ENCODE results near the gene SLC22A4.

DNA sequence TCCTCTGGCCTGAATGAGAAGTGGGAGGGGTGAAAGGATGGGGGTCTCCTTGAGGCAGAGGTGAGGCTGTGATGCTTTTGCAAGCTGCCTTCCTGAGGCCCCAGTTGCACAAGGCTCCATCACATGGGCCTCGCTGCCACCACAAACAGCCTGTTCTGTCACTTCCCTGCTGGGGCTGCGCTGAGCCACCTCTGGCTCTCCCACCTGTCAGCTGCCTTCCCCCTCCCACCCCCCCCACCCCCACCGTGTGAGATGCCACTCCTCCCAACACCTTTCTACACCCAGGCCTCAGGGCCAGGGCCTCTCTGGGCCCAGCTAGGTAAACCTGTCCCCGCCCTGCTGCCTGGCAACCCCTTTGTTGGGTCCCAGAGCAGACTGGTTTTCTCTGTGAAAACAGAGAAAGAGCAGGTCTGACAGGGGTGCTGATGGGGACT, 41.2 kb upstream of the SLC22A4 start:
- TF ChIP-seq POLR2A (IDR thresholded peaks at IDR 0.05) = no peak
- no peak for TF ChIP-seq CTCF (IDR thresholded peaks at IDR 0.05)

All from ovary (tissue), 3 donors.